Activated CD4-positive, alpha-beta T cell treated with anti-CD3 and anti-CD28 coated beads, Interleukin-2, Interleukin-4, amounts not matched to agents 100 ng/mL and 50 ng/mL, durations not matched to agents 16 hours and 8 hours (primary cell): ENCODE results near the gene TRMT112.
"Not testable (repeated sequence)": the region's sequence is repeated elsewhere in the genome, so short reads cannot be mapped to it uniquely, and the experiment has no call there.

Experiments used
- DNase-seq: peaks from one replicate; pipeline ENCODE4 v3.0.0-alpha.2; 2020; ENCODE audit warnings: low spot score

TRMT112 gene

DNA sequence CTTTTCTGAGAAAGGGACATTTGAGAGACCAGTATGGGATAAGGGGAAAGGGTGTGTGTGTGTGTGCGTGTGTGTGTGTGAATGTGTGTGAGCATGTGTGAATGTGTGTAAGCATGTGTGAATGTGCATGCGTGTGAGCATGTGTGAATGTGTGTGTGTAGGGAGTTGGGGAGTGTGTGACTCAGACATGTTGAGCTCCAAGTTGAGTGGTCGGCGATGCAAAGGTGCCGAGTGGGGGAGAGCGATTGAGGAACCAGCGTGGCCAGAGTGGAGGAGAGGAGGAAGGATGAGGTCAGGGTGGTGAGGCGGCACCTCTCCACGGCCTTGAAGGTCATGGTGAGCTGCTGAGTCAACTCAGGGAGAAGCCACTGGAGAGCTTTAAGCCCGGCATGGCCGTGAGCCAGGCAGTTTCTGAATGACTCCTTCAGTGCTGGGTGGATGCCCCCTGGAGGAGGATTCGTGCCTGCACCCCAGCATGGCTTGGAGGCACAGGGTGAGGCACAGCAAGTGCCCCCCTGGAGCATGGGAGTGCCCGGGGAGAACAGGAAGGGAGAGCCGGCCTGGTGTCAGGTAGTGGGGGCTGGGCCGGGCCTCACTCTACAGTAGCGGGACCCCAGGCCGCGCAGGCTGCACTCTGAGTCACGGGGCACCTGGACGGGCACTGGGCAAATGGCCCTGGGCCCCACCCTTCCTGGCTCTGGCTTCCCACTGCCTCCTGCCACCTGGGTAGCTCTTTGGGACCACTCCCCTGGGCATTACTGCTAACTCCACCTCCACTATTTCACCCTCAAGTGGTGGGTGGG is 14.4 kb upstream of the TRMT112 start:
- peak; percentile 92 for DNase-seq

DNA sequence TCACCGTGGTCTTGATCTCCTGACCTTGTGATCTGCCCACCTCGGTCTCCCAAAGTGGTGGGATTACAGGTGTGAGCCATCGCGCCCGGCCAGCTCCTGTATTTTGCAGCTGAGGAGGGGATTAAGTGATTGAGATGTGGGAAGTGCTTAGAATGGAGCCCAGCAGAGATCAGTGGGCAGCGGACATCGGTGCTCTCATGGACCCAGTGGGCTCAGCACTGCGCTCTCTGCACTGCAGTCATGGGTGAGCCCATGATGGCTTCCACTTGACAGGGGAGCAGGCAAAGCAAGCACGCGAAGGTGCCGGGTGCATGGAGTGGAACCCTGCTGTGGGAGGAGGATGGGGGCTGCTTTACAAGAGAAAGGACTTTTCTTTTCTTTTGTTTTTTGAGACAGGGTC is 13.5 kb upstream of the TRMT112 start:
- no peak for DNase-seq

DNA sequence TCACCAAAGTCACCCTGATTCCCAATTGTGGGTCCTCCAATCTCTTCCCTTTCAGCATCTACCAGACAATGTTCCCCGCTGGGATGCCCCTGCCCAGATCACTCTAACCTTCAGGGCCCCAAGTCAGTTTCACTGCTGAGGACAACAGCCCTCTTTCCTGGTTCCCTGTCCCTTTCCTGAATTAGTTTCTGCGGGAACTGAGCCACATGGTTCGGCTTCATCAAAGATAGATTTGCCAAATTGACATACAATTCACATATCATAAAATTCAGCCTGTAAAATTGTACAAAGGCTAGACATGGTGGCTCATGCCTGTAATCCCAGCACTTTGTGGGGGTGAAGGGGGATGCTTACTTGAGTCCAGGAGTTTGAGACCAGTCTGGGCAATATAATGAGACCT is 10.6 kb upstream of the TRMT112 start:
- DNase-seq, result no peak

DNA sequence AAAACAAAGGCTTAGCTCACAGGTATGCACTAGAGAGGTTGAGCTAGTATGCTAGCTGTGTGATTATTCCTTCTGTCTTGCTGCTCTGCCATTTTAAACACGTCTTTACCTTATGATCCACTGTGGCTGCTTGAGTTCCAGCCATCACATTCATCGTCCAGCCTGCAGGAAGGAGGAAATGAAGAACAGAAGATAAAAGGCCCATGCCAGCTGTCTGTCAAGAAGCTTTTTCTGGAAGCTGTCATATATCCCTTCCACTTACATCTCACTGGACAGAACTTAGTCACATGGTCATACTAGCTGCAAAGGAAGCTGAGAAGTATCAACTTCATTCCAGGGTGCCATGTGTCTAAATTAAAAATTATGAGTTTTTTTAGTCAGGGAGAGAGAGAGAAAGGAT is 10.0 kb upstream of the TRMT112 start:
- DNase-seq, result no peak

DNA sequence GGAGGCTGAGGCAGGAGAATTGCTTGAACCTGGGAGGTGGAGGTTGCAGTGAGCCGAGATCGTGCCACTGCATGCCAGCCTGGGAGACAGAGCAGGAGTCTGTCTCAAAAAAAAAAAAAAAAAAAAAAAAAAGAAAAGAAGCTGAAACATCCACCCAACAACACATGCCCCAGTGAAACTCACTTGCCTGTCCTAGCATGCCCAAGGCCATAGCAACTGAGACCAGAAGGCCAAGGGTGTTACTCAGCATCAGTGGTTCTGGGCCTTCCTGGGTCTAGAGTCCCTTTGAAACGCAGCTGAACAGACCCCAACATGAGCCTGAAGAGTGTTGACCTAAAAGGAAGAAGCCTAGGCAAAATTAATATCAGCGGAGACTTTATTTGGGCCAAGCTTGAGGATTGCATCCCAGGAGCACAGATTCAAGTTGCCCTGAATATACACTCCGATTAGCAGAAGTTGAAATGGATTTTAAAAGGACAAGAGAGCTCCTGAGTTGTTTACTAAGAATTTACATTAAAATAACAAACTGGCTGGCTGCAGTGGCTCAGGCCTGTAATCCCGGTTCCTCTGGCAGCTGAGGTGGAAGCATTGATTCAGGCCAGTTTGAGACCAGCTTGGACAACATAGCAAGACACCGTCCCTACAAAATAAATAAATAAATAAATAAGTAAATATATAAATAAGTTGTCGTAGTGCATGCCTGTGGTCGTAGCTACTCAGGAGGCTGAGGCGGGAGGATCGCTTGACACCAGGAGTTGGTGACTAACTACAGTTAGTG is 7.5 kb upstream of the TRMT112 start:
- no peak for DNase-seq

DNA sequence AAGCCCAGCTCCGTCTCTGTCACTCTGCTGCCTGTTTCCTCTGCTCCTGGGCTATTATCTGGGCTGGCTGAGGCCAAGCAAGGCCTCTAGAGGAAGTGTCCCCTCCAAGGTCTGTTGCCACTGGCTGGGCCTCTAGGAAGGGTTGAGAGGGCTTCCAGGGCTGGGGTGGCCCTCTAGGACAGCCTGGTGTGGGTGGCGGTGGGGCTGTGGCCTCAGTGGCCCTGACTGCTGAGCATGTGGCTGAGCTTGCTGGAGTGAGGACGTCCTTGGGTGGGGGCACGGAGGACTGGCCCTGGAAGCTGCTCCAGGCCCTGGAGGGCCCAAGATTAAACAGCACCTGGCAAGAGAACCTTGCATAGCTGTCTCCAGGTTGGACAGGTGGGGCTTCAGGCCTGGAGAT is 6.6 kb upstream of the TRMT112 start:
- not testable (repeated sequence) for DNase-seq

DNA sequence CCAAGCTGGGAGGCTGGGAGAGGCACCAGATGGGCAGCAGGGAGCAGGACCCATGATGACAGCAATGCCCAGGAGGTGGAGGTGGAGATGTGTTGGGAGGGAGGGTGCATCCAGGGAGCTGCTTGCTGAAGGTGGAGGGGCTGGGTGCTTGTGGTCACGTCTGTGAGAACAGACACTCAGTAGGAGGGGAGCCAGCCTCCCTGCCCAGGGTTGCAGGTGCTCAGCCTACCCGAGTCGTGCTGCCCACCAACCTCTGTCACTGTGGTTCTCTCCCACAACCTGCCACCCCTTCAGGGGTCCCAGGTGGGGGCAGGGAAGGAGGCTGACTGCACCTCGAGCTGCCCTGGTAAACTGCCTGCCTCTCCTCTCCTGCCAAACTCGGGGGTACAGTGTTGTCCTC is 6.0 kb upstream of the TRMT112 start:
- DNase-seq, result no peak

DNA sequence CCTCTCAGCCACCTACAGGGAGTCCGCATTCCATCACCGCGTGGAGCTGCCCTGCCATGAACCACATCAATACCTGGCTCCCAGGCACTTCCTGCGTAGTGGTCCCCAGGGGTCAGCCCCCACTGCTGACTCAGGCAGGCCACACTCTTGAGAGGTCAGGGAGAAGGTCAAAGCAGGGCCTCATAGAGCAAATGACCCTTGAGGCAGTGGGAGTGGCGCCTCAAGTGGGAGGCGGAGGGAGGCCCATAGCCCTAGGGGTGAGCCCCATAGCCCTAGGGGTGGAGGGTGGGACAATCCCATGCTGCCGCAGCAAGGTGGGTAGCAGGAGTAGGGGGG is 5.5 kb upstream of the TRMT112 start:
- no peak for DNase-seq

DNA sequence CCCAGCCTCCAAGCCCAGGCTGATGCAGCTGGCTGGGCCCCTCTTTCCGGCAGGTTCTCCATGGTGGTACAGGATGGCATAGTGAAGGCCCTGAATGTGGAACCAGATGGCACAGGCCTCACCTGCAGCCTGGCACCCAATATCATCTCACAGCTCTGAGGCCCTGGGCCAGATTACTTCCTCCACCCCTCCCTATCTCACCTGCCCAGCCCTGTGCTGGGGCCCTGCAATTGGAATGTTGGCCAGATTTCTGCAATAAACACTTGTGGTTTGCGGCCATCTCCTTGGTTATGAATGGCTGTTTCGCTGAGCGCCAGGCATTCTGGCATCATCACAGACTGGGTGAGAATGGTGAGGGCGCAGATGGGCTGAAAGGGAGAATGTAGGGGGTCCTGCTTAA is 4.2 kb upstream of the TRMT112 start:
- DNase-seq, result no peak

DNA sequence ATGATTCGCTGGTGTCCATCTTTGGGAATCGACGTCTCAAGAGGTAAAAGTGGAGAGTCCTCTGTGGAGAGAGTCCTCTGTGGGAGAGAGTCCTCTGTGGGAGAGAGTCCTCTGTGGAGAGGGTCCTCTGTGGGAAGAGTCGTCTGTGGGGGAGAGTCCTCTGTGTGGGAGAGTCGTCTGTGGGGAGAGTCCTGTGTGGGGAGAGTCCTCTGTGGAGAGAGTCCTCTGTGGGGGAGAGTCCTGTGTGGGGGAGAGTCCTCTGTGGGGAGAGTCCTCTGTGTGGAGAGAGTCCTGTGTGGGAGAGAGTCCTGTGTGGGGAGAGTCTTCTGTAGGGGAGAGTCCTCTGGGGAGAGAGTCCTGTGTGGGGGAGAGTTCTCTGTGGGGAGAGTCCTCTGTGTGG is 3.7 kb upstream of the TRMT112 start:
- no peak for DNase-seq

DNA sequence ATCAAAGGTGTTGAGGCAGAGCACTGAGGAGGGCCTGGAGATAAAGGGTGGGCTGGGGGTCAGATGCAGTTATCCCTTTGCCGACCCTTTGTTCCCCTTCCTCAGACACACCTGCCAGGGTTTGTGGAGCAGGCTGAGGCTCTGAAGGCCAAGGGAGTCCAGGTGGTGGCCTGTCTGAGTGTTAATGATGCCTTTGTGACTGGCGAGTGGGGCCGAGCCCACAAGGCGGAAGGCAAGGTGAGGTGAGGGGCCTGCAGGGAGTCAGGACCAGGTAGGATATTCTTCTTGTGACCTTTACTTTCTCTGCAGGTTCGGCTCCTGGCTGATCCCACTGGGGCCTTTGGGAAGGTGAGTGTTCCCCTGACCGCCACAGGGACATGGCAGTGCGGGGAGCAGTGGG is 3.2 kb upstream of the TRMT112 start:
- DNase-seq, result no peak

DNA sequence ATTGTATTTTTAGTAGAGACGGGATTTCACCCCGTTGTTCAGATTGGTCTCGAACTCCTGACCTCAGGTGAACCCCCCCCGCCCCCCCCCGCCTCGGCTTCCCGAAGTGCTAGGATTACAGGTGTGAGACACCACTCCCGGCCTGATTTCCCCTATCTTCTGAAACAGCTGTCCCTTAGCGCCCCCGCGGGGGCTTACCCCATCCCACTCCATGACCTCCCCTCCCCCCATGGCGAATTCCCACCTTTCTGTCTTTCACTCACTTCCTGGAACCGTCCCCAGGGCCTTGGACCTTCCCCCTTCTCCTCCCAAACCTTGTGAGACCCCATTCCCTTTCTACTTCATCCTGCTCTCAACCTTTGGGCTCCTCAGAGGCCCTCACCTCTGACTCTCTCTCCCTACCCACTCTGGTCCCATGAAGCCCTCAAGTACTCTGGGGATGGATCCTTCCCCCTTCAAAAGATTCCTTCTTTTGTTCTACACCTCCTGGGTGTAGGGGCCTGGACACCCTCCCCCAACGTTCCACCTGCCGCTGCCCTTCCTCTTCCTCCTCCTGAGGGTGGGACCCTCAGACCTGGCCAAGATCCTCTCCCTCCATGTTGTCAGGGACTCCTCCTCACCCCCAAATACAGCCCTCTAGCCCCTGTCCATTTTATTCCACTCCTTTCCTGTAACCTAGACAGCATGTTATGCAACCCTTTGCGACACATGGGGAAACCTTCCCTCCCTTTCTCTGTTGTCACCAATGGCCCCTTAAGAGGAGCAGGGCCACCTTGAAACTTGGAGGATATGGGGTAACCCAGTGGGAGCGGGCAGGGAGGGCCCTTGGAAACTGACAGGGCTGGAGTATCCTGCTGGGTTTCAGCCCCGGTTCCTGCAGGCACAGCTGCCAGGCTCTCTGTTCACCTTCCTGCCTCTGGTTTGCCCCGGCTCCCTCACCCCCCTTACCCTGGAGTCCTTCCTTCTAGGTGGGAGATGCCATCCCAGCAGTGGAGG is 1.7 kb upstream of the TRMT112 start:
- no peak for DNase-seq

DNA sequence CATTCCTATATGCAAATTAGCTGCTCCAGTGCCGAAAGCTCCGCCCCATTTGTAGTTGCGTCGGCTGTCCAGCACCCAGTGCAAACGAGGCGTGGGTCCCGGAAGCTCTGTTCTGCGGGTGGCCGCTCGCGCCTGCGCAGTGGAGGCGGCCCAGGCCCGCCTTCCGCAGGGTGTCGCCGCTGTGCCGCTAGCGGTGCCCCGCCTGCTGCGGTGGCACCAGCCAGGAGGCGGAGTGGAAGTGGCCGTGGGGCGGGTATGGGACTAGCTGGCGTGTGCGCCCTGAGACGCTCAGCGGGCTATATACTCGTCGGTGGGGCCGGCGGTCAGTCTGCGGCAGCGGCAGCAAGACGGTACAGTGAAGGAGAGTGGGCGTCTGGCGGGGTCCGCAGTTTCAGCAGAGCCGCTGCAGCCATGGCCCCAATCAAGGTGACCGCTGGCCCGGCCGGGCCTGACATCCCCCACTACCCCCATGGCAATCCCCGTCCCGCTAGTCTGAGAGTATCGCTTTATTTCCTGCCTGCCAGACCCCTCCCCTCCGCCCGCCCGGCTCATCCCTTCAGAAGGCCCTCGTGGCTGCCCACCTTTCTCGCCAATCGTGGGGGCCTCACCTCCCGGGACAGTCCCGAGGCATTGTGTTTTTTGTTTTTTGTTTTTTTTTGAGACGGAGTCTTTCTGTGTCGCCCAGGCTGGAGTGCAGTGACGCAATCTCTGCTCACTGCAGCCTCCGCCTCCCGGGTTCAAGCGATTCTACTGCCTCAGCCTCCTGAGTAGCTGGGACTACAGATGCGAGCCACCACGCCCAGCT is 804 bp upstream of the TRMT112 start, which contains the start of gene PRDX5:
Gene PRDX5 (plus strand): TSS at position 161 of the 805 bp plus-strand sequence. CDS start 95 bp downstream, at position 256.
- peak; percentile 97 for DNase-seq

DNA sequence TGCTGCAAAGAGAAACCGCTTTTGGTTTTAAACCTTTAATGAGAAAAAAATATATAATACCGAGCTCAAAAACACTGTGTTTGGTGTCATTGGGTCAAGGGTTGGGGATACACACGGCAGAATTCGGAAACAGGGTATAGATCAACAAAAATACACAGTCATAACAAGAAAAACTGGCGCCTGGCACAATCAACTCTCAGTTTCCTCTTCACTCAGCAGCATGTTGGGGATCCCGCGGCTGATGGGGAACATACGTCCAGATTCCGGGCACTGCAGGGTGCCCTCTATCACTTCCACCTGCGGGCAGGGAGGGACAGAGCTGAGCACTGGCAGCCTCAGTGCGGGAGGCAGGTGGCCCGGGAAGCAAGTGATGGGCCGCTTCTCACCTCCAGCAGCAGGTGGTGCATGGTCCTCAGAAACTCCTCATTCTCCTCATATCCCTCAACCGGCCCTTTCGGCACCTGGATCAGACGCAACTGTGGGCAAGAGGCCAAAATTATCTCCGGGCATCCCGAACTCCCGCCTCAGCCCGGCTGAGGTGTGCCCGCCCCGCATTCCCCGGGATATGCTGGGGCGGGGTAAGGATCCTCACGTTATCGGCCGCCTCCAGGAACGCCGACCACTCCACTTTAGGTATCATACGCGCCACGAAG is 561 bp downstream of the TRMT112 start:
- peak; percentile 70 for DNase-seq

DNA sequence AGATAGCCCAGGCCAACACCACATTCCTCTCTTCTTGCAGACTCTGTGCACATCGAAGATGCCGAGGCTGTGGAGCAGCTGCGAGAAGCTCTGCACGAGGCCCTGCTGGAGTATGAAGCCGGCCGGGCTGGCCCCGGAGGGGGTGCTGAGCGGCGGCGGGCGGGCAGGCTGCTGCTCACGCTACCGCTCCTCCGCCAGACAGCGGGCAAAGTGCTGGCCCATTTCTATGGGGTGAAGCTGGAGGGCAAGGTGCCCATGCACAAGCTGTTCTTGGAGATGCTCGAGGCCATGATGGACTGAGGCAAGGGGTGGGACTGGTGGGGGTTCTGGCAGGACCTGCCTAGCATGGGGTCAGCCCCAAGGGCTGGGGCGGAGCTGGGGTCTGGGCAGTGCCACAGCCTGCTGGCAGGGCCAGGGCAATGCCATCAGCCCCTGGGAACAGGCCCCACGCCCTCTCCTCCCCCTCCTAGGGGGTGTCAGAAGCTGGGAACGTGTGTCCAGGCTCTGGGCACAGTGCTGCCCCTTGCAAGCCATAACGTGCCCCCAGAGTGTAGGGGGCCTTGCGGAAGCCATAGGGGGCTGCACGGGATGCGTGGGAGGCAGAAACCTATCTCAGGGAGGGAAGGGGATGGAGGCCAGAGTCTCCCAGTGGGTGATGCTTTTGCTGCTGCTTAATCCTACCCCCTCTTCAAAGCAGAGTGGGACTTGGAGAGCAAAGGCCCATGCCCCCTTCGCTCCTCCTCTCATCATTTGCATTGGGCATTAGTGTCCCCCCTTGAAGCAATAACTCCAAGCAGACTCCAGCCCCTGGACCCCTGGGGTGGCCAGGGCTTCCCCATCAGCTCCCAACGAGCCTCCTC is 1.5 kb downstream of the TRMT112 start:
- not testable (repeated sequence) for DNase-seq

DNA sequence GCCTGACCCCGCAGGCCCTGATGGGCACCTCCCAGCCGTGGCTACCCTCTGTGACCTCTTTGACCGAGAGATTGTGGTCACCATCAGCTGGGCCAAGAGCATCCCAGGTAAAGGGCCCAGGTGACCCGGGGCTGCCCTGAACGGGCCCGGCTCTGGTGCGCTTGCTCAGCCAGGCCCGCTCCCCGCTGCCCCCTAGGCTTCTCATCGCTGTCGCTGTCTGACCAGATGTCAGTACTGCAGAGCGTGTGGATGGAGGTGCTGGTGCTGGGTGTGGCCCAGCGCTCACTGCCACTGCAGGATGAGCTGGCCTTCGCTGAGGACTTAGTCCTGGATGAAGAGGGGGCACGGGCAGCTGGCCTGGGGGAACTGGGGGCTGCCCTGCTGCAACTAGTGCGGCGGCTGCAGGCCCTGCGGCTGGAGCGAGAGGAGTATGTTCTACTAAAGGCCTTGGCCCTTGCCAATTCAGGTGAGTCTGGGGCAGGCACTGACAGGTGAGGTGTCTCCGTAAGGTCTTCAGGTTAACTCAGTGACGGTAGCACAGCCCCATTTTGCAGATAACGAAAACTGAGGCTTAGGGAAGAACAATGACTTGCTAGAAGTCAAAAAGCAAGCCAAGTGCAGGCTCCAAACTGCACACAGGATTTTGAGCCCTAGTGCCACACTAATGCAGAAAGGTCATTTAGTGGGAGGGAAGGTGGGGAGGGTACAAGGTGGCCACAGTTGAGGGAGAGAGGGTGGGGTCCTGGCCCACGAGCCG is 2.4 kb downstream of the TRMT112 start:
- no peak for DNase-seq

DNA sequence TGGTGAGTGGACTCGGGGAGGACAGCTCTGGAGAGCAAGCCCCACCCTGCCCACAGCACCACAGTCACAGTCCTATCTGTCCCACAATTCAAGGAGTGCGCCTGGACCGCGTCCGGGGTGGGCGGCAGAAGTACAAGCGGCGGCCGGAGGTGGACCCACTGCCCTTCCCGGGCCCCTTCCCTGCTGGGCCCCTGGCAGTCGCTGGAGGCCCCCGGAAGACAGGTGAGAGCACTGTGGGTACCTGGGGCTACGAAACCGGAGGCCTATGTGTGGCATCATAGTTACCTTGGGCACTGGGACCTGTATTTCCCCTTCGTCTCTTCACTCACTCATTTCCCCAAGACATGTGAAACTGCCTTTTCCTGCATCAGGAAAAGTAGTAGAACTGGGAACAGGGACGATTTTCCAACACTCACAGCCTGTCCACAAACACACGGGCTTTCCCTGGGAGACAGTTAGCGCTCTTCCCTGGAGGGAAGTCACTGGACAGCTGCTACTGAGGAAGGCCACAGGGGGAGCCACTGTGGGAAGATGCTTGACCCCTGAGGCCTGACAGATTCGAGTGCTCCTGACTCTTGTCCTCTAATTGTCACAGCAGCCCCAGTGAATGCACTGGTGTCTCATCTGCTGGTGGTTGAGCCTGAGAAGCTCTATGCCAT is 3.1 kb downstream of the TRMT112 start:
- no peak for DNase-seq

DNA sequence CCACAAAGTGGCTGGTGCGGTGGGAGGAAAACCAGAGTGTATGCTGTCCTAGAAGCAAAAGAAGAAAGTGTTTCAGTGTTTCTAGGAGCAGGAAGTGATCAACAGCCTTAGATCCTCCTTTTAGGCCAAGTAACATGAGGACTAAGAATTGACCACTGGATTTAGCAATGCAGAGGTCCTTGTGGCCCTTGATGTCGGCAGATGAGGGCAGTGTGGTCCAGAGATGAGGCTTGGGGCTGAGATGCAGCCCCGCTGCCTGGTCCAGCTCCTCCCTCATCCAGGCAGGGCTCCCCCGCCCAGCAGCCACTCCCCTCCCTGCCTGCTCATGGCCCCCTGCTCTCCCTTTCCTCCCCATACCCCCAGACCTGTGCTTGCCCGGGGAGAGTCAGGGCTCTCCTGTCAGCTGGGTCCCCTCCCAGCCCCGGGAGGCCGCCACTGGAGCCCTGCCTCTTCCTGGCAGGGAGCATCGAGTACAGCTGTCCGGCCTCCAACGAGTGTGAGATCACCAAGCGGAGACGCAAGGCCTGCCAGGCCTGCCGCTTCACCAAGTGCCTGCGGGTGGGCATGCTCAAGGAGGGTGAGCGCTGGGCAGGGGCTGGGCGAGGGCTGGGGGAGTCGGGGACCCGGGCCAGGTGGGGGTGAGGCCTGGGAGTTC is 3.7 kb downstream of the TRMT112 start:
- no peak for DNase-seq
